IPS-NIHi11 (cell line): ENCODE data around the gene AUTS2.

Source experiments
- DNase-seq: peaks from one replicate; pipeline ENCODE4 v3.0.0; 2012; ENCODE audit warnings: mixed read lengths, low spot score

AUTS2 gene

GRCh38 chr7:69599955-69600709 lies 1.9 kb downstream of the AUTS2 start:
- DNase-seq = no peak

GRCh38 chr7:69600710-69601519 lies 2.6 kb downstream of the AUTS2 start:
- DNase-seq = no peak

- no peak for DNase-seq
These were observed 4.2 kb downstream of the AUTS2 start for GRCh38 chr7:69602522-69602921.

- DNase-seq = no peak
These were observed 5.1 kb downstream of the AUTS2 start for GRCh38 chr7:69603351-69603750.

GRCh38 chr7:69603937-69604494 lies 5.7 kb downstream of the AUTS2 start:
- no peak for DNase-seq

- DNase-seq = no peak
These were observed 6.8 kb downstream of the AUTS2 start for GRCh38 chr7:69605070-69605469.

GRCh38 chr7:69605546-69605945 lies 7.3 kb downstream of the AUTS2 start:
- DNase-seq = no peak

- no peak for DNase-seq
These were observed 9.8 kb downstream of the AUTS2 start for GRCh38 chr7:69608049-69608448.

- peak; percentile 30 for DNase-seq
These were observed 10.6 kb downstream of the AUTS2 start for GRCh38 chr7:69608878-69609277.

- no peak for DNase-seq
These were observed 11.5 kb downstream of the AUTS2 start for GRCh38 chr7:69609541-69610373.

- DNase-seq = no peak
These were observed 12.3 kb downstream of the AUTS2 start for GRCh38 chr7:69610374-69611084.

- DNase-seq = no peak
These were observed 14.7 kb downstream of the AUTS2 start for GRCh38 chr7:69612981-69613380.

- DNase-seq = no peak
These were observed 15.6 kb downstream of the AUTS2 start for GRCh38 chr7:69613846-69614245.

GRCh38 chr7:69615685-69616084 lies 17.4 kb downstream of the AUTS2 start:
- DNase-seq = no peak

- no peak for DNase-seq
These were observed 19.1 kb downstream of the AUTS2 start for GRCh38 chr7:69617364-69617763.

- DNase-seq = no peak
These were observed 20.8 kb downstream of the AUTS2 start for GRCh38 chr7:69619054-69619453.

GRCh38 chr7:69619635-69620034 lies 21.4 kb downstream of the AUTS2 start:
- DNase-seq = no peak

GRCh38 chr7:69620063-69620462 lies 21.8 kb downstream of the AUTS2 start:
- DNase-seq = no peak

- DNase-seq = no peak
These were observed 22.4 kb downstream of the AUTS2 start for GRCh38 chr7:69620650-69621049.

GRCh38 chr7:69622014-69622835 lies 23.9 kb downstream of the AUTS2 start:
- DNase-seq = no peak

- DNase-seq = no peak
These were observed 24.7 kb downstream of the AUTS2 start for GRCh38 chr7:69622960-69623359.
